Stimulated activated CD8-positive, alpha-beta memory T cell treated with anti-CD3 and anti-CD28 coated beads, Interleukin-12 subunit alpha, Interleukin-12 subunit beta, amount 100 ng/mL, for 4 hours (primary cell): ENCODE results near the gene TRIM7.

ENCODE experiments used
- DNase-seq: peaks from one replicate; pipeline ENCODE4 v3.0.0-alpha.2; 2020; ENCODE audit warnings: low read depth

TRIM7 gene

DNA sequence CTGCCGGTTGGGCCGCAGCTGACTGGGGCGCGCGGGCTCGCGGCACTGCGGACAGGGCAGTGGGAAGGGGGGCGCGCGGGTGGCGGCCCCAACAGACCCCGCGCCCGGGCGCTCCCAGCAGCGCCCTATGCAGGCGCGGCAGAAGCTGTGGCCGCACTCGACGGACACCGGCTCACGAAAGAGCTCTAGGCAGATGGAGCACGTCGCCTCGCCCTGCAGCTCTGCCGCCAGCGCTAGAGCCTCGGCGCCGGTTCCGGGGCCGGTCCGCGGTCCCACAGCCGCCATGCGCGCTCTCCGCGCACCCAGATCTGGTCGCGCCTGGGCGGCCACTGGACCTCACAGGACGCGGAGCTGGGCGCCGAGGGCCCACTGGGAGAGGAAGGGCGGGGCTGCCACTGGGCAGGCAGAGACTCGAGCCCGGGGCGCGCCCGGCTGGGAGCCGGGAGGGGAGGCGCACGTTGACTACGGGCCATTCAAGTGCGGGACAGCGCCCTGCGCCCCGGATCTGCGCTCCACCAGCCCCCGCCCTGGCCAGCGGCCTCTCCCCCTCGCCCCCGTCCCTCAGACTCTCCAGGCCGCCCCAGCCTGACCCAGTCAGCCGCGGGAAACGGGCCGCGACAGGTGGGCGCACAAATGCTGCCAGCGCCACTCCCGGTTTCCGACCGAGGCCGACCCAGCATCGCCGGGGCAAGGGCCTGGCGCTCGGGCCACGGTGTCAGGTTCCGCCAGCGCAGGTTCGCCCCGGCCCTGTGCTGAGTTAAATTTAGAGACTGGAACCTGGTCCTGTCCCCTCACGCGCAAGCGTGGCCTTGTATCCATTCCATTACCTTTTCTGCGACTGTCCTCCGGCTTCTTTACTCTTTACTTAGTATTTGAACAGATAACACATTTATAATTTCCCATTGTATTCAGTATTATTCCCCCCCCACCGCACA, at the start of gene TRIM7:
Gene TRIM7 (minus strand): TSS at position 371 of the 935 bp plus-strand sequence. CDS start 86 bp downstream, at position 285.
- DNase-seq, result no peak

DNA sequence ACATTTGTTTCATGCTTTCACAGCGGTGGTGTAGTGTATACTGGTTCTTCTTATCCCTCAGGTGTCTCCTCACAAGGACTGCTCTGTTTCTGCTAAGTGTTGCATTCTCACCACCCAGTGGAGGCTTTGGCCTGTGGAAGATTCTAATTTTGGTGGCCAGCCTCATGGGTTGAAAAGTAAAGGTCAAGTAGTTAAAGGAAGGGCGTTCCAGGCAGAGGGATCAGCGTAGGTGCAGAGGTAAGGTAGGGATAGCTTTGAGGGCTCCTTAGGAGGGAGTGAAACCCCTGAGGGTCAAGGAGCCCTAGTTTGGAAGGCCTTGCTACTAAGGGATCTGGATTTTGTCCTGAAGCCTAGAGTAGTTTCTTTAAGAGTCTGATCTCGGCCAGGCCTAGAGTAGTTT, 43.3 kb upstream of the TRIM7 start:
- DNase-seq, result no peak

DNA sequence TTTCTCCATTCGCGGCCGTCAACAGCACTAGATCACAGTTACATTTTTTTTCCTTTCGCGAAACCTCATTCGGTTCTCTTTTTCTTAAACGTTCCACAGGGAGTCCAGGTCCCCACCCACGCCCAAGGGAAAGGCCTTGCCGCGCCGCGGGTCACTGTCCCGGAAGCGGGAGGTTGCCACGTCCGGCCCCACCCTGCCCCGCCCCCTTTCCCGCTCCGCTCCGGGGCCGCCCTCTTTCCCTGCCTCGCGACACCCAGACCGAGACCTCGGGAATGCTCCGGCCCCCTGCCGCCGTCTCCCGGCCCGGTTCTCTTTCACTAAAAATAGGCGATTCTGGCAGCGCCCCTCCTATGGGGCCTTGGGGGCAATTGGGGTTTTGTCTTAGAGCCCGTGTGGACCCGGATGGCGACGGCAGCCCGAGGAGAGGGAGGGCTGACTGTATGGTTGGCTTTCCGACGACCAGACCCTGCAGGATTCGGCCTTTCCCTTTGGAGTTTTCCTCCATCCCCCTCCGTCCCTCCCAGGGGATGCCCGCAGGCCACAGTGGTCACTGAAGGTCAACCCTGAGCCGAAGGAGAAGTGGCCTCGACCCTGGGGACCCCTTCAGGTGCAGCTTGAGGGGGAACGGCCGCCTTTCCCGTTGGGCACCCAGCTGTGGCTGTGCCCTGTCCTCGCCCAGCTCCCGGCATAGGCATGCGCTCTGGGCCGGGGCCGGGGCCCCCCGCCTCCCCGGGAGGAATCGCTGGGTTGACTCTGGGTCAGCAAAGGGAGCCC, 41.5 kb upstream of the TRIM7 start:
- peak; percentile 68 for DNase-seq

DNA sequence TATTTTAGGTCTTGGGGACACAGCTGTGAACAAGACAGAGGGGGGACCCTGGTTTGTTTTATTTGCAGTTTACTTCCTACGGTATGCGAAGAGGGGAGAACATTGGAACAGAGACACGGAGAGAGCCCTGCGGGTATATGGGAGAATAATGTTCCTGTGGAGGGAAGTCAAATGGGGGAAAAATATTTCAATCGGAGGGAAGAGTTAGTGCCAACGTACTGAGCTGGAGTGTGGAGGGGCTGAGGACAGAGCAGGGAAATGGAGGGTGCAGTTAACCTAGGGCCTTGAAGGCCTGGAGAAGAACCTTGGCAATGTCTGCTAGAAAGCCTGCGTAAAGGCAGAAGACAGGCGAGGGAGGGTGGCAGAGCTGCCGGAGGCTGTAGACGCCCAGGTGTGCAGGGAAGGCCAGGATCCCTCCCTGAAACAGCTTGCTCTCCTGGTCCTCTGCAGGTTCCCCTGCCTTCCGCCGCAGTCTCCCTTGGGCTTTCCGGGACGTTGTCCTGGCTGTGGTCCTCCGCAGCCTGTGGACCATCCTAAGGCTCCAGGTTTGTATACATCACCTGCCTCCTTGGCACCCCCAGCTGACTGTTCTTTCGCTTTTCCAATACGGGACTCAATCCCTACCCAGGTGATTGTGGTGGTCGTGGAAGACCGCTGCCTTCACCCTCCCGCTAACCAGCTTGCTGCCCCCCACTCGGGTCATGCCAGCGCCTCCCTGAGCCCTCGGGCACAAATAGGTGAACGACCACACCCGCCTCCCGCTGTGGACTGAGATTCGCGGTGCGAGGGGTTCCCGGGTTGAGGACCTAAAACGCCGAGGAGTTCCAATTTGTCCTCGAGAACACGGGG, 40.7 kb upstream of the TRIM7 start:
- DNase-seq, result no peak

DNA sequence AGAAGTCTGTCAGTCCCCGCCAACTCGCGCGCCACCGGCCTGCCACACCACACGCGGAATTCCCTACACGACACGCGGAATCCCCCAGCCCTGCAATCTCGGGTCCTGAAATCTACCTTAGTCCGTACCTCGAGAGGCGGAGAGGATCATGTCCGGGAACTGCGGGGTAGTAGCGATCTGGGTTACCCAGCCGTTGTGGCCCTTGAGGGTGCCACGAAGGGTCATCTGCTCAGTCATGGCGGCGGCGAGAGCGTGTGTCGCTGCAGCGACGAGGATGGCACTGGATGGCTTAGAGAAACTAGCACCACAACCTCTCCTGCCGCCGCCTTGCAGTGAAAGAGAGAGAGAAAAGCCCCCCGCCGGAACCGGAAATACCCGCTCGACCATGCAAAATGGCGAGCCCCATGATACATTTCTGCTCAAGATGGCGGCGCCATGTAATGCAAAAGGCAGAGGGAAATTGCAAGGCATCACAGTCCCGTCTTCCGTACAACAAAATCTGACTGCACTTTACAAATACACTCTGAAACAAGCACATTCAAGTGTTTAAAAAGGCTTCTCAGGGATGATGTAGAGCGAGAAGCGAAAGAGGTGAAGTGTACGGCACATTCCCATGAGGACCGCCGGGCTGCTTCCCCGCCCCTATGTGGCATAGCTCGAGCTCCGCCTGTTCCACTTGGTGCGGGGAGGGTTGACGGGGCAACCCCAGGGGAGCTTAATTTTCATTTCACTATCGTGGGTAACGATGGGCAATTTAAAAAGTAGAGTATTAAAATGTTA, 38.8 kb upstream of the TRIM7 start, which contains the start of gene RACK1:
Gene RACK1 (minus strand): TSS at position 343 of the 780 bp plus-strand sequence. CDS start 106 bp downstream, at position 237.
- peak; percentile 81 for DNase-seq

DNA sequence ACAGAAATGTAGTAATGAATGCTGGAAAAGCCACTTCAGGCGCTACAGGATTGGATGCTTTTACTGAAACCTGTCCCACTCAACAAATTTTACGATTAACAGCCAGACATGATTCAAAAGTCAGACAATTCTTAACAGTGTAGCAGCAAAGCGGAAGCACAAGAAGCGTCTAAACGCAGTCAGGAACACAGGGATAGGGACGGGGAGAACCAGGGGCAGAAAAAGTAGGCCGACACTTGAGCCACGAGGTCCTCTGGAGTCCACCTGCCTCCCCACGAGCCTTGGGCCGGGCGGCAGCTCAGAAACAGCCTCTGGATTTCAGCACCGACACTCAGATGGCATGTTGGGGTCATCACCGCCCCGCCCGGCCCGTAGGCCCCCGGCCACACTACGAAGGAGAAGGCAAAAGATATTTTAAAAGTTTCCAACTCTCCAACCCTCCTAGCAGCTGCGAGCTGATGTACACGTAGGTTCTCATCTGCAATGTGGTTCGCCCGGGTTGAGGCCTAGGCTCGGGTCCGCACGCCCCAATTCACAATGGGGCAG, 38.1 kb upstream of the TRIM7 start:
- no peak for DNase-seq

DNA sequence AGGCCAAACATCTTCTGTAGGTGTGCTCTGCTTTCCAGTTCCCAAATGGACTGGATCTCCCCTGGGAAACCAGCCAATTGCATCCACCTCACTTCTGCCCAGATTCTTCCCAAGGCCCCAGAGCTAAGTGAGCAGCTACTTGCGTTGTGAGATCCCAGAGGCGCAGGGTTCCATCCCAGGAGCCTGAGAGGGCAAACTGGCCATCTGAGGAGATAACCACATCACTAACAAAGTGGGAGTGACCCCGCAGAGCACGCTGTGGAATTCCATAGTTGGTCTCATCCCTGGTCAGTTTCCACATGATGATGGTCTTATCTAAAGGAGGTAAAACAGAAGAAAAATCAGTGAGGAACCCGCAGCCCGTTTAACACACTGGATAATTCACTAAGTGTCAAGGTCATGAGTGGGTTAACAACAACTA, 37.0 kb upstream of the TRIM7 start:
- no peak for DNase-seq

DNA sequence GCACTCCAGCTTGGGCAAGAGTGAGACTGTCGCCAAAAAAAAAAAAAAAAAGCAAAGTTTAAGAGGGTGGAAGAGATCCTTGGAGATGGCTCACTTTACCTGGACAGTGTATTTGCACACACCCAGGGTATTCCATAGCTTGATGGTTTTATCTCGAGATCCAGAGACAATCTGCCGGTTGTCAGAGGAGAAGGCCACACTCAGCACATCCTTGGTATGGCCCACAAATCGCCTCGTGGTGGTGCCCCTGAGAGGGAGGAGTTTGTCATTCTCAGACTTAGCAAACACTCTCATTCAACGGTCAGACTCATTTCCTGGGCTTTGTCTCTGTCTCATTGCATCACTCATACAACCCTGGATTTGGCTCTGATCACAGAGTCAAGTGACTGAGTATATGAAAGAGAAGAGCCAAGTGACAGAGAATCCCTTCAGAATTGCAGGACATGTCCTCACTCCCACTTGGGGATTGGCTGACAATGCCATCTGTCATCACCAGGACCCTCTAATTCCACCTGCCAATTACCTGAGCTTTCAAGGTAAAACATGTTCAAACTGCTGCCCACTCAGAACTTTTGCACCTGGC, 36.5 kb upstream of the TRIM7 start:
- DNase-seq, result no peak

DNA sequence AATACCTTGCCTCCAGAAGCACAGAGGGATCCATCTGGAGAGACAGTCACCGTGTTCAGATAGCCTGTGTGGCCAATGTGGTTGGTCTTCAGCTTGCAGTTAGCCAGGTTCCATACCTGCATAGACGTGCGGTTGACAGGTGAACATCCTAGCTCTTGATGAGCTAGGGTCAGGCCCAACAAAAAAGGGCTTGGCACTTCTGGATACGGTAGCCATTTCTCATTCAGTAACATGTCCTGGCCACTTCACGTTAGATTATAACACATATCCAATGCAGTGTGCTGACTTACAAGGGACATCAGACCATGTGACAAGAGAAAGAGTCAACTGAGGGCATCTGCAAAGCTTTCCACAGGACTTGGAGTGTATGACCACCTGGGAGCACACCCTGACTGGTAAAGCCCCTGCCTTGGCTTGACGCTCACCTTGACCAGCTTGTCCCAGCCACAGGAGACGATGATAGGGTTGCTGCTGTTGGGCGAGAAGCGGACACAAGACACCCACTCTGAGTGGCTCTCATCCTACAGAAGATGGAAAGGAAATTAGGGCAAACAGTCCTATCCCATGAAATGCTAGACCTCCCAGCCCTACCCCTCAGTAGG, 34.2 kb upstream of the TRIM7 start:
- no peak for DNase-seq

DNA sequence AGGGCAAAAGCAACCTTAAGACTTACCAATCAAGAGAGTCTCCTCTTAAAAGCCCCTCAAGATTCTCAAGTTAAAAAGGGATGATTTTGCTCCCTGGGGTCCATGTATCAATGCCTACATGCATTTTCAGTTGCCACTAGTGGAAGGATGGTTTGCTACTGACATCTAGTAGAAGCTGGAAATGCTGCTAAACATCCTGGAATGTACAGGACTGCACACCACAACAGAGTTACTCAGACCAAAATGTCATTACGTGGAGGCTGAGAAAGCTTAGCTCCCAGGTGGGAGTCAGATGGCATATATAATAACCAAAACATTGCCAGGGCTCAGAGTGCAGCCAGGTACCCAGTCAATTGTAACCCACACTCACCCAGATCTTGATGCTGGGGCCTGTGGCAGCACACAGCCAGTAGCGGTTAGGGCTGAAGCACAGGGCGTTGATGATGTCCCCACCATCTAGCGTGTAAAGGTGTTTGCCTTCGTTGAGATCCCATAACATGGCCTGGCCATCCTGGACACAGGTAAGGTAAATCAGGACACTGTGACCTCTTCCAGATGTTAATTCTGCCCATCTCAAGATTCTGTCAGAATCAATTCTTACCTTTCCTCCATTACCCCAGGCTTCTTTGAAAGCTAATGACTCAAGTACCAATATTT, 32.9 kb upstream of the TRIM7 start:
- DNase-seq, result no peak

DNA sequence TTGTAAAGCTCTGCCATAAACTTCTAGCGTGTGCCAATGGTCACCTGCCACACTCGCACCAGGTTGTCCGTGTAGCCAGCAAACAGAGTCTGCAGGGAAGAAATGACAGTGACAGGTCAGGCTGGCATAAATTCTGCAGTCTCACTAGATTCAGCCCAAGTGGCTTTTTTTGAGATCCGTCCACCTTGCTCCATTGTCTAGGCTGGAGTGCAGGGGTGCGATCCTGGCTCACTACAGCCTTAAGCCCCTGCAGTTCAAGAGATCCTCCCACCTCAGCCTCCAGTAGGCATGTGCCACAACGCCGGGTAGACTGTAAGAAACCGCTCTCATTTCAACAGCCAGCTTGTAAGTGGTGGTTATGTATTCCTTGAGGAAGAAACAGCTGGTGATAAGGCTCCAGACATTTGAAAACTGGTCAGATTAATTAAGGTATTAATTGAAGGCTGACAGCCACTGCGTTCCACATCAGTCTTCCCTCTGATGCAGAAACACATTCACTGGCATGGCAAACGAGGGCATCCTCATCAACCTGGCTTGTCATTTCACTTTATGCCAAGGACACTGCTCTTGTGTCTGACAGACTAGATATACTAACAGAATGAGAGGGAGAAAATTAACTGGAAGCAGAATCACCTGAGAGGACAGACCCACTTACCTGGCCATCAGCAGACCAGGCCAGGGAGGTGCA, 32.1 kb upstream of the TRIM7 start:
- DNase-seq, result no peak

DNA sequence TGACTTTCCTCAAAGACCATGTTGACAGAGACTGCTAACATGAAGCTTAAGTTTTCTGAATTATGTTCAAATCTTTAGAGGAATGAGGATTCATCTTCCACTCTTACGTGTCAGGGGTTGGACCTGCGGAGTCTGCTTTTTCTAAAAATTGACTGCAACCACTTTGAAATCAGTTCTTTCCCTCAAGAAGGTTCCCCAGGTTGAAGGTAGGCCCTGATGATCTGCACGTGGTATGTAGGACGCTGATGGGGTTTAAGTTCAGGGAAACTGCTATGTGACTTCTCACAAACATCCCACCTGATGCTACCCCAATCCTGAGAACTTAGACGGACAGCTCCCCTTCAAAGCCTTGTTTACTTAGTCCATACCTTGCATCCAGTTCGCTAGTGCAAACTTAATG, 31.5 kb upstream of the TRIM7 start:
- no peak for DNase-seq

DNA sequence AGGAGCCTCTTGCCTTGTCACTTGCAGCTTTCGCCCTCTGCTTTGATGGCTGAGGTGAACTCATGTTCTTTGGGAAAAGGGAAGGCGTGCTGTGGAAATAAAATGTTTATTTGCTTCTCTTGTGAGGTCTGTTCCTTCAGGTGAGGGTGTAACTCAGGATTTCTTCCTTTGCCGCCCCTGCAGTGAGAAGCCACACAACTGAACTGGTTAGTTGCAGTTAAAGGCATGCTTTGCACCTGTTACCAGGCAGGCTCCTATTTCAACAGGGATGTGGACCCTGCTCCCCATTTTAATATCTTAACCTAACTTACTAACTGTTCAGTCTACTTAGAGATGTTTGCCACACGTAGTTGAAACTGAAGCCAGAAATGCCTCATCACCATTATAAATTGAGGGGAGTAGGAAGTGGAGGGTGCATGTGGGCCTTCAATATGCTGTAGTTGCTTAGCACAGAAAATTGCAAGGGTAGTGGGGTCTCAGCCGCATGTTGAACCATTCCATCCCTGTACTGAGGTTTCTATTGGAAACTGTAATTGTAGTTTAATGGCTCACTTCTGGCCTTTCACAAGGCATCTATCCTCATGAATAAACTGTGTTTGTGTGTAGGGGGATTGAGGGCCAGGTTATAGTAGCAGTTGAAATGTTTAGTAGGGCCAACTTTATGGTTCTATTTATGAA, 30.8 kb upstream of the TRIM7 start:
- DNase-seq, result no peak

DNA sequence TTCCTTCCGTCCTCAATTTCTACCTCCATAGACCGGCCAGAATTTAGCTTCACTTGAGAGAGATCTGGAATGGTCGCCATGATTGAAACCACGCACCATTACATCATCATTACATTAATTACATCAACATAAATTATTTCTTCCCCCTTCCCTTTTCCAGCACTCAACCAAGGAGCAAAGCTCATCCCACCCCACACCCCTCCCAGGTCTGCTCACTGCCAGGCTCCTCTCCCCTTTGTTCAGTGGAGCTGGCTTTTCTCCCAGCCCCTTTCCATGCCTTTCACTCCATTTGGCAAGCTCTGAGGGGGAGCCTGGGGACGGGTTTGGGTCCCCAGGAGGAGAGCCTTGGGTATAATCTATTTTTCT, 30.3 kb upstream of the TRIM7 start:
- no peak for DNase-seq

DNA sequence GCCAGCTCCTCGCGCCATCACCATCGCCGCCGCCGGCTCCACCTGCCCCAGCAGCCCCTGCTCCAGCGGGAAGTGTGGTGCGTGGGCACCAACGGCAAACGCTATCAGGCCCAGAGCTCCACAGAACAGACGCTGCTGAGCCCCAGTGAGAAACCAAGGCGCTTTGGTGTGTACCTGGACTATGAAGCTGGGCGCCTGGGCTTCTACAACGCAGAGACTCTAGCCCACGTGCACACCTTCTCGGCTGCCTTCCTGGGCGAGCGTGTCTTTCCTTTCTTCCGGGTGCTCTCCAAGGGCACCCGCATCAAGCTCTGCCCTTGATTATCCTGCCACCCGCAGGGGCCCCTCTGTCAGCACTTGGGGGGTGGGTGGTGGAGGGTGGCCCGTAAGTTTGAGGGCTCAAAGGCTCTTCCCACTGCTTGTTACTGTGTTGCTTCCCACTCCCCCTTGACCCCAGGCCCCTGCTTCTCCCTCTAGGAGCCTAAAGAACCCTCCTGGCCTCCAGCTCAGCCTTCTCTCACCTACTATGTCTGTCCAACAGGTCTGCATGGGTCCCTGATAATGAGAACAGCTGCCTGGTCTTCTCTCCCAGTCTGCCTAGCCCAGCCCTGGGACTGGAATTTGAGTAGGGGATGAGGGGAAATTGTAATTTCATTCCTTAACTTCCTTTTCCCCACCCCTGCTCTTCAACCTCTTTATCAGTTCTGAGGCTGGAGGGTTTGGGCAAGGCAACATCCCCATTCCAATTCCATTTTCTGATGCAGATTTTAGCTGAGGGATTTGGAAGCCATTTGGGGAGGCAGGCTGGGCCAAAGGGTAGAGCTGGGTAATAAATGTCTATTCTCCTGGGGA, 29.7 kb upstream of the TRIM7 start:
- no peak for DNase-seq

DNA sequence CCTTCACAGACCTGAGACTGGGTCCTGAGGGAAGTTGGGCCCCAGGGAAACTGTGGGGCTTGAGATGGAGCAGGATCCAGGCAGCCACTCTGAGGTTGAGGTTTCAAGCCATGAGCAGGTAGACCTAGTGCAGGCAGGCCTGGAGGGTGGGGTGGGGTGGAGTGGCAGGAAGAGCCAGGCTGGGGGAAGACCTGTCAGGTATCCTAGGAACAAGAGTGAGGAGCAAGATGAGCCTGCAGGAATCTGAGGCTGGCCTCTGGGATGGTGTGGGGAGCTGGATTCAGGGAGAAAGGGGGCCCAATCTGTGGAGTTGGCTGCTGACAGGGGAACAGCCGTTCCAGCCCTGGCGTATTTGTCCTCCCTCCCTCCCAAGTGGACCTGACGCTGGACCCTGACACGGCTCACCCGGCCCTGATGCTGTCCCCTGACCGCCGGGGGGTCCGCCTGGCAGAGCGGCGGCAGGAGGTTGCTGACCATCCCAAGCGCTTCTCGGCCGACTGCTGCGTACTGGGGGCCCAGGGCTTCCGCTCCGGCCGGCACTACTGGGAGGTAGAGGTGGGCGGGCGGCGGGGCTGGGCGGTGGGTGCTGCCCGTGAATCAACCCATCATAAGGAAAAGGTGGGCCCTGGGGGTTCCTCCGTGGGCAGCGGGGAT, 28.9 kb upstream of the TRIM7 start:
- no peak for DNase-seq
